ENCODE measurements around the gene ACHE. TPM values are rescaled to one million over a fixed set of nuclear protein-coding genes. Genes with fewer than 3 reads are reported as not detected.

ACHE gene
- total and polyA plus RNA-seq, 2 of the 13 experiments (the other 11 are each of a cell fraction or from before 2014, with no cell fraction given), result 0.18 to 0.40 TPM

DNA sequence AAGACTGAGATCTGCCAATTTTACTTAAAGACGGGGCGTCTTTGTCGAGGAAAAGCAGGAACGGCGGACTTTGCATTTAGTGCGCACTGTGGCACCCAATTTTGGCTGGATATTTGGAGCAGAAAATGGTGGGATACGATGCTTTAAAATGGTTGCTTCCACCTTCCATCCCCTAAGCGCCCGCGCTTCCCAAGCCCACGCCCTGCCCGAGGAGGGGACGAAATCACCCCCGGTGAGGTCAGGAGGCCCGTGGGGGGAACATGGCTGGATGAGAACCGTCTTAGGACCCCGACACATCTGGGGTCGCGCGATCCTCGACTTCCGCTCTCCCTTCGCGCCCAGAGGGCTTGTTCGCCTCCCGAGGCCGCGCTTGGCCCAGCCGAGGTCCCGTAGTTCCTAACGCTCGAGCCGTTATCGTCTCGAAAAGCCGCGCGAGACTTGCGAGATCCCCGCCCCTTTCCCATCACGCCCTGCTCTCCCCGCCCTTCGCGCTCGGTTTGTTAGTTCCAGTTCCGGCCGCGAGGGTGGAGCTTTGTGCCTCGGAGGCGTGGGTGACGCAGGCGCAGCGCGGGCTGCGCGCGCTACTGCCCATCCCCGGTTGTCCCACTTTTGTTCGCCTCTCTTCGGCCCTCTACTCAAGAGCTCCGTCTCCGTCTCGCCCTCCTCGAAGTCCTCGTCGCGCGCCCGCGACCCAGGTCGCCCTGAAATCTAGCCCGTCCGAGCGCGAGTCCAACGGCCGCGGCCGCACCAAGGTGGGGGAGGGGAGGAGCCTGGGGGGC lies 20.9 kb downstream of the ACHE start, which contains the start of gene SRRT (continued):
- TF ChIP-seq KLF15 (CRISPR knock-in tag; IDR thresholded peaks at IDR 0.05; ENCODE audit: borderline replicate concordance), result no peak
- TF ChIP-seq IRX3 (CRISPR knock-in tag; IDR thresholded peaks at IDR 0.05; ENCODE audit: borderline replicate concordance, low read depth), result no peak; the same call in 1 of the 2 replicates
- TF ChIP-seq NR2F6 (IDR thresholded peaks at IDR 0.05), result peak; percentile 14; the same call in 1 of the 2 replicates
- peak; percentile 70 for TF ChIP-seq NR2F6 (CRISPR knock-in tag; IDR thresholded peaks at IDR 0.05)
- TF ChIP-seq PAXIP1 (CRISPR knock-in tag; conservative IDR thresholded peaks at IDR 0.05), result peak; percentile 74
- TF ChIP-seq POLR2AphosphoS5 (IDR thresholded peaks at IDR 0.05; ENCODE audit: low read depth, low read length), result peak; percentile 91
- TF ChIP-seq SIN3A (IDR thresholded peaks at IDR 0.05; ENCODE audit: borderline replicate concordance, low read depth, low read length), result peak; percentile 72; the same call in 1 of the 2 replicates
- peak; percentile 92 for TF ChIP-seq ETV5 (CRISPR knock-in tag; IDR thresholded peaks at IDR 0.05; ENCODE audit: borderline replicate concordance)
- TF ChIP-seq, protein P1, sequence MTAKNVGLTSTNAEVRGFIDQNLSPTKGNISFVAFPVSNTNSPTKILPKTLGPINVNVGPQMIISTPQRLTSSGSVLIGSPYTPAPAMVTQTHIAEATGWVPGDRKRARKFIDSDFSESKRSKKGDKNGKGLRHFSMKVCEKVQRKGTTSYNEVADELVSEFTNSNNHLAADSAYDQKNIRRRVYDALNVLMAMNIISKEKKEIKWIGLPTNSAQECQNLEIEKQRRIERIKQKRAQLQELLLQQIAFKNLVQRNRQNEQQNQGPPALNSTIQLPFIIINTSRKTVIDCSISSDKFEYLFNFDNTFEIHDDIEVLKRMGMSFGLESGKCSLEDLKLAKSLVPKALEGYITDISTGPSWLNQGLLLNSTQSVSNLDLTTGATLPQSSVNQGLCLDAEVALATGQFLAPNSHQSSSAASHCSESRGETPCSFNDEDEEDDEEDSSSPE (CRISPR knock-in tag; IDR thresholded peaks at IDR 0.05), result peak; percentile 96
- peak; percentile 40; the same call in 1 of the 2 replicates for TF ChIP-seq ZNF160 (CRISPR knock-in tag; IDR thresholded peaks at IDR 0.05)
- no peak for TF ChIP-seq ZNF672 (CRISPR knock-in tag; IDR thresholded peaks at IDR 0.05)
- peak; percentile 94 for TF ChIP-seq E2F1 (CRISPR knock-in tag; IDR thresholded peaks at IDR 0.05)
- TF ChIP-seq HMGXB3 (CRISPR knock-in tag; IDR thresholded peaks at IDR 0.05; ENCODE audit: borderline replicate concordance), result peak; percentile 54; the same call in 1 of the 2 replicates
- no peak for TF ChIP-seq EED (CRISPR knock-in tag; IDR thresholded peaks at IDR 0.05)
- no peak for TF ChIP-seq SKIL (CRISPR knock-in tag; IDR thresholded peaks at IDR 0.05; ENCODE audit: borderline replicate concordance)

Measured in HepG2 (cell line).